ENCODE measurements around the gene OTC.

DNA sequence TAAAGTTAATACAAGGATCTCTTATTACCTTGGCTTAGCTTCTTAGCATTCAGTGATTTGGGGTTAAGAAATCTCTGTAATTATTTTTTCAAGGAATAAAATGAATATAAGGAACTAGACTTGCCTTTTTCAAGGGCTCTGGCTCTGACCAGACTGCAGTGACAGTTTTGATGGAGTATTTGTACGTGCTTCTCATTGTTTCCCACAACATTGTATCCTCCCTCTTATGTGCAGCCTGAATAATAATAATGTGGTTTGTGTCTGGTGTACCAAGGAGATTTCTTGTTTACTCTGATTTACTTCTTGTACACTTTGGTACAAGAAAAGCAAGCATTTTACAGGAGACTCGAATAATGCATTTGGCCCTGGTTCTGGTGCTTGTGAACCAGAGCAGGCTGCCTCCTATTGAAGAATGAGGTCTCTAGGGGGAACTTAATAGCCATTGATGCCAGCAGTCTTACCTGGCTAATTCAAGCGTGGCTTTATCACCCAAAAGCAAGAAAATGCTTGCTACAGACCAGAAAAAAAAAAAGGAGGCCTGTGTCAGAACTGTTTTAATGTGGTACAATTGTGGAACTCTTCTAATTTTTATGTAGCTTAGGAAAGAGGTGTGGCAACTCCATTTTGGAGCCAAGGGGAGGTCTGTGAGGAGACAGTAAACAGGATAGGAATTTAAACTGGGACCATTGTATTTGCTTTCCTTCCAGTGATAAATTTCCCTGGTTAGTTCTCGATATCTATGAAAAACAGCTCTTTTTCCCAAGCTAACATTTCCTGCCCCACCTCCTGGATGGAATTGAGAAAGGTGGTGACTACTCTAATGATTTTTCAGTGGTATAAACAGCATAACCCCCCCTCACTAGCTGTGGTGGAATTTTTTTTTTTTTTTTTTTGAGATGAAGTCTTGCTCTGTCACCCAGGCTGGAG lies 5.6 kb downstream of the OTC start:
- TF ChIP-seq POLR2AphosphoS5 (IDR thresholded peaks at IDR 0.05; ENCODE audit: insufficient read depth in 1 of 2, low read depth in 1 of 2) (no peak), CTCF (IDR thresholded peaks at IDR 0.05) (no peak), POLR2A (IDR thresholded peaks at IDR 0.05) (no peak)

Data from vagina (tissue), 2 donors.